RWPE1 (cell line): ENCODE data around the gene KPNA1.

Experiments used
- CTCF ChIA-PET: fragments of 350-600 bp; sonication (Branson Sonifier 250); formaldehyde crosslinking; extraction: SDS; loops from one replicate; lab custom pipeline; 2021; lab: Yijun Ruan, JAX
- POLR2A ChIA-PET: fragments of 400-600 bp; formaldehyde crosslinking; extraction: SDS; loops from one replicate; lab custom pipeline; 2020; ENCODE audit warnings: antibody characterized with exemption; ENCODE audit not compliant: low non-redundant PET; lab: Yijun Ruan, JAX
- DNase-seq: peaks from one replicate; pipeline ENCODE4 v3.0.0; 2012; ENCODE audit warnings: low spot score
- H3K27ac ChIP-seq: fragments of 450-650 bp; 2 replicates; pipeline ENCODE4 v1.5.1; 2017
- CTCF ChIP-seq: fragments of 450-650 bp; conservative IDR thresholded peaks from 2 replicates; pipeline ENCODE4 v1.5.1; 2017; ENCODE audit warnings: low read depth, mild to moderate bottlenecking

Gene KPNA1

GRCh38 chr3:122533480-122533879 is 18.7 kb upstream of the KPNA1 start:
- ChIA-PET CTCF (no interaction called here), POLR2A (interaction anchor here (0.6 kb wide), 1 partner anchor 16 kb away, joined by 6 read pairs; no protein-coding TSS in a partner anchor)
- DNase-seq = no peak
- no peak overlapping the region for H3K27ac ChIP-seq
- no peak for TF ChIP-seq CTCF

GRCh38 chr3:122530164-122530563 is 15.4 kb upstream of the KPNA1 start:
- CTCF ChIA-PET = no interaction called here
- H3K27ac ChIP-seq = no peak overlapping the region
- POLR2A ChIA-PET = no interaction called here
- no peak for DNase-seq
- no peak for TF ChIP-seq CTCF

GRCh38 chr3:122523317-122523716 is 8.6 kb upstream of the KPNA1 start:
- TF ChIP-seq CTCF = no peak
- no peak for DNase-seq
- ChIA-PET CTCF (no interaction called here), POLR2A (no interaction called here)
- no peak overlapping the region for H3K27ac ChIP-seq

- no peak for TF ChIP-seq CTCF
- ChIA-PET CTCF (interaction anchor here (0.6 kb wide), 1 partner anchor 710 kb away, joined by 3 read pairs; no protein-coding TSS in a partner anchor), POLR2A (no interaction called here)
- H3K27ac ChIP-seq = no peak overlapping the region
- no peak for DNase-seq
Observed at GRCh38 chr3:122520861-122521260, 6.1 kb upstream of the KPNA1 start.

- ChIA-PET CTCF (interaction anchor here (0.7 kb wide), 1 partner anchor 877 kb away, joined by 5 read pairs; no protein-coding TSS in a partner anchor), POLR2A (no interaction called here)
- DNase-seq = peak; percentile 13
- no peak for TF ChIP-seq CTCF
- peak overlapping the region; percentile 42; the same call in 1 of the 2 replicates for H3K27ac ChIP-seq
Observed at GRCh38 chr3:122519693-122520092, 5.0 kb upstream of the KPNA1 start.

- CTCF ChIA-PET = no interaction called here
- TF ChIP-seq CTCF = no peak
Observed at GRCh38 chr3:122516846-122517360, 2.2 kb upstream of the KPNA1 start.

More at GRCh38 chr3:122516846-122517360, 2.2 kb upstream of the KPNA1 start:
- POLR2A ChIA-PET = interaction anchor here (0.6 kb wide), 1 partner anchor 17 kb away, joined by 6 read pairs; no protein-coding TSS in a partner anchor
- H3K27ac ChIP-seq = no peak overlapping the region
- DNase-seq = no peak
